Colonic mucosa (tissue), 4 donors: ENCODE data around the gene NUAK1. TPM values are rescaled to one million over a fixed set of nuclear protein-coding genes. Genes with fewer than 3 reads are reported as not detected.

Source experiments
- DNase-seq: peaks from one replicate; pipeline ENCODE4 v3.0.0-alpha.2; 2020
- H3K27ac ChIP-seq: fragments of 200-600 bp; one replicate; pipeline ENCODE4 v1.8.0; 2021
- H3K27me3 ChIP-seq: fragments of 200-600 bp; one replicate; pipeline ENCODE4 v1.8.0; 2021
- H3K36me3 ChIP-seq: fragments of 200-600 bp; one replicate; pipeline ENCODE4 v1.8.0; 2021
- H3K4me1 ChIP-seq: fragments of 200-600 bp; one replicate; pipeline ENCODE4 v1.8.0; 2021; ENCODE audit warnings: mild to moderate bottlenecking
- H3K4me3 ChIP-seq: fragments of 200-600 bp; one replicate; pipeline ENCODE4 v1.8.0; 2021
- H3K9ac ChIP-seq, 2 donors: one replicate each; pipeline ENCODE4 v1.7.0; 2013; ENCODE audit warnings: control low read depth in 2 of 2, low read depth in 2 of 2, low read length in 2 of 2
- H3K9me3 ChIP-seq: fragments of 200-600 bp; one replicate; pipeline ENCODE4 v1.8.0; 2021
- CTCF ChIP-seq: fragments of 200-600 bp; IDR thresholded peaks from one replicate; pipeline ENCODE4 v1.8.0; 2022; ENCODE audit warnings: antibody characterized with exemption, mild to moderate bottlenecking
- intact Hi-C: fragments of 100-400 bp; cut with DNase I; formaldehyde crosslinking; loops from one replicate; pipeline ENCODE4 v1.14.1; 2022
- total RNA-seq, 2 donors: library from RNA; stranded (reverse); fragmentation: NEBNext Ultra II Directional in 1 of 2; extraction: Animal tissue kit (Norgen Biotek cat#: 25700) in 1 of 2; gene quantifications; one replicate each; pipeline ENCODE4 v1.2.1, GENCODE V29; 2021
- donor health status: healthy.
- donor health status: DM: no; HTN: no; CAD: no.
- donor health status: DM: no; HTN: no; CAD: no.

Gene NUAK1
- total RNA-seq, 2 donors from 2014 or later: 2.2 to 3.7 TPM

- TF ChIP-seq CTCF: no peak
- Histone ChIP-seq H3K36me3 (no peaks in the 10 kb centered on the region), H3K4me1 (no peaks in the 10 kb centered on the region), H3K27me3 (no peaks in the 10 kb centered on the region), H3K9me3 (no peaks in the 10 kb centered on the region), H3K27ac (peak overlapping the region; percentile 46), H3K9ac (peak overlapping the region in 1 of 2 donors; percentile 46), H3K4me3 (no peak overlapping the region)
- intact Hi-C loops: no loop called here
- peak; percentile 68 for DNase-seq
These were observed 30.4 kb downstream of the NUAK1 start for GRCh38 chr12:106108185-106108835.

GRCh38 chr12:106107566-106107965 is 31.2 kb downstream of the NUAK1 start:
- DNase-seq: no peak
- intact Hi-C loops: no loop called here

GRCh38 chr12:106106892-106107291 is 31.9 kb downstream of the NUAK1 start:
- H3K9ac ChIP-seq: no peak overlapping the region
- no peaks in the 10 kb centered on the region for H3K27me3 ChIP-seq
- H3K4me1 ChIP-seq: no peaks in the 10 kb centered on the region

More at GRCh38 chr12:106107566-106107965, 31.2 kb downstream of the NUAK1 start:
- Histone ChIP-seq H3K27ac (peak overlapping the region; percentile 46), H3K4me1 (no peaks in the 10 kb centered on the region), H3K4me3 (no peak overlapping the region), H3K9me3 (no peaks in the 10 kb centered on the region), H3K36me3 (no peaks in the 10 kb centered on the region), H3K9ac (peak overlapping the region in 1 of 2 donors; percentile 46), H3K27me3 (no peaks in the 10 kb centered on the region)
- no peak for TF ChIP-seq CTCF

DNA sequence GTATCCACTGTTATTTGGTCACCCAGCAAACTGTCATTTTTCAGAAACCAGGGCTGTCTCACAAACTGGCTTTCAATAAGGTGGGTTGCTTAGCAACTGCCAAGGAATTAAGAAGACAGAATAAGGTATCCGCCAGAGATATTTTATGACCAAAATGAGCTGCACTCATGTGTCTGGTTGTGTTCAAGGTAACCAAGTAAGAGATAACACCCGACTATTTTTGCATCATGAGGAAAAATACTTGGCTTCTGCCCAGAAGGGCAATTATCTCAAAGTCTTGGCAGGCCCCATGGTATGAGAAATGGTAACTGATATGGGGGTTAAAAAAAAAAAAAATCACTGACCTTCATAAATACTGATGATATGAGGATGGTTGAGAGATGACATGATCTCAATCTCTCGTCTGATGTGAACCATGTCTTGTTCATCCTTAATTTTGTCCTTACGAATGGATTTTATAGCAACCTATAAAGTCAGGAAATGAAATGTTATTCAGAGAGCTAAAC is 32.6 kb downstream of the NUAK1 start:
- Histone ChIP-seq H3K27ac (no peak overlapping the region), H3K4me3 (no peak overlapping the region), H3K9me3 (no peaks in the 10 kb centered on the region), H3K9ac (no peak overlapping the region), H3K36me3 (no peaks in the 10 kb centered on the region), H3K4me1 (no peaks in the 10 kb centered on the region), H3K27me3 (no peaks in the 10 kb centered on the region)
- TF ChIP-seq CTCF: no peak
- intact Hi-C loops: no loop called here
- DNase-seq: no peak

More at GRCh38 chr12:106106892-106107291, 31.9 kb downstream of the NUAK1 start:
- DNase-seq: peak; percentile 33
- Histone ChIP-seq H3K4me3 (no peak overlapping the region), H3K36me3 (no peaks in the 10 kb centered on the region), H3K9me3 (no peaks in the 10 kb centered on the region), H3K27ac (peak overlapping the region; percentile 46)
- intact Hi-C loops: no loop called here
- TF ChIP-seq CTCF: no peak

GRCh38 chr12:106101803-106102202 is 37.0 kb downstream of the NUAK1 start:
- DNase-seq: no peak
- no peak for TF ChIP-seq CTCF
- Histone ChIP-seq H3K4me3 (no peak overlapping the region), H3K9ac (no peak overlapping the region), H3K36me3 (no peaks in the 10 kb centered on the region), H3K9me3 (no peaks in the 10 kb centered on the region), H3K4me1 (no peaks in the 10 kb centered on the region), H3K27ac (no peak overlapping the region), H3K27me3 (no peaks in the 10 kb centered on the region)
- intact Hi-C loops: no loop called here
